ENCODE data around the gene ETNK2.

The ETNK2 gene

GRCh38 chr1:204087181-204087892 lies 64.5 kb downstream of the ETNK2 start:
- peak overlapping the region; percentile 5 for H3K18ac ChIP-seq (ENCODE audit: low read length)
- H2AK5ac ChIP-seq (ENCODE audit: low read length), result no peak overlapping the region
- H3K4me2 ChIP-seq (ENCODE audit: low read length), result no peak overlapping the region
- H3K79me2 ChIP-seq (ENCODE audit: control insufficient read depth, insufficient read depth, low read length, poor library complexity), result peaks cover 30% of the 10 kb centered on the region
- H2BK12ac ChIP-seq (ENCODE audit: low read length), result no peak overlapping the region
- H3K9me3 ChIP-seq (ENCODE audit: insufficient read depth, low read depth, low read length), result no peaks in the 10 kb centered on the region
- H3K79me1 ChIP-seq (ENCODE audit: low read length), result no peaks in the 10 kb centered on the region
- H4K12ac ChIP-seq (ENCODE audit: low read depth, low read length), result no peak overlapping the region
- H2AFZ ChIP-seq (ENCODE audit: insufficient read depth, low read length, poor library complexity), result no peak overlapping the region
- no peaks in the 10 kb centered on the region for H3K27me3 ChIP-seq (ENCODE audit: insufficient read depth, low read length)
- H3K4ac ChIP-seq (ENCODE audit: low read depth, low read length), result peak overlapping the region; percentile 16
- H4K8ac ChIP-seq (ENCODE audit: low read depth, low read length), result no peak overlapping the region
- no CpG with 5 or more reads among the region's 8 CpGs for WGBS (ENCODE audit: extremely low coverage, insufficient coverage, insufficient read length)
- no peaks in the 10 kb centered on the region for H3K36me3 ChIP-seq (ENCODE audit: control insufficient read depth in 1 of 2, insufficient read depth in 2 of 2, low read length in 2 of 2)
- H3K23ac ChIP-seq (ENCODE audit: low read length), result no peak overlapping the region
- H3K9ac ChIP-seq (ENCODE audit: low read length), result no peak overlapping the region
- no peak overlapping the region for H3K4me3 ChIP-seq (ENCODE audit: low read depth, low read length)
- peaks cover 16 to 35% of the 10 kb centered on the region in 2 experiments for H3K4me1 ChIP-seq (ENCODE audit: control insufficient read depth in 1 of 2, insufficient read depth in 2 of 2, low read length in 2 of 2)
- DNase-seq, result no peak
- H2BK120ac ChIP-seq (ENCODE audit: insufficient read depth, low read length, poor library complexity), result no peak overlapping the region
- no peak overlapping the region for H2BK5ac ChIP-seq (ENCODE audit: low read depth, low read length, poor library complexity)
- H3K14ac ChIP-seq (ENCODE audit: low read length), result no peak overlapping the region
- H4K91ac ChIP-seq (ENCODE audit: low read depth, low read length), result no peak overlapping the region
- no peak overlapping the region for H3K27ac ChIP-seq (ENCODE audit: low read depth, low read length)

- Histone ChIP-seq H2AK5ac (ENCODE audit: low read length) (no peak overlapping the region), H3K14ac (ENCODE audit: low read length) (no peak overlapping the region), H4K8ac (ENCODE audit: low read depth, low read length) (no peak overlapping the region), H3K36me3 (ENCODE audit: control insufficient read depth in 1 of 2, insufficient read depth in 2 of 2, low read length in 2 of 2) (no peaks in the 10 kb centered on the region), H3K27me3 (ENCODE audit: insufficient read depth, low read length) (no peaks in the 10 kb centered on the region), H3K18ac (ENCODE audit: low read length) (no peak overlapping the region), H3K27ac (ENCODE audit: low read depth, low read length) (no peak overlapping the region), H2BK12ac (ENCODE audit: low read length) (no peak overlapping the region), H3K4me2 (ENCODE audit: low read length) (no peak overlapping the region), H3K4ac (ENCODE audit: low read depth, low read length) (peak overlapping the region; percentile 19), H3K4me3 (ENCODE audit: low read depth, low read length) (no peak overlapping the region), H2BK5ac (ENCODE audit: low read depth, low read length, poor library complexity) (no peak overlapping the region), H2AFZ (ENCODE audit: insufficient read depth, low read length, poor library complexity) (no peak overlapping the region), H3K4me1 (ENCODE audit: control insufficient read depth in 1 of 2, insufficient read depth in 2 of 2, low read length in 2 of 2) (peaks cover 18 to 38% of the 10 kb centered on the region in 2 experiments), H3K9me3 (ENCODE audit: insufficient read depth, low read depth, low read length) (no peaks in the 10 kb centered on the region), H2BK120ac (ENCODE audit: insufficient read depth, low read length, poor library complexity) (no peak overlapping the region), H3K9ac (ENCODE audit: low read length) (no peak overlapping the region), H4K12ac (ENCODE audit: low read depth, low read length) (no peak overlapping the region), H3K23ac (ENCODE audit: low read length) (no peak overlapping the region), H4K91ac (ENCODE audit: low read depth, low read length) (no peak overlapping the region), H3K79me2 (ENCODE audit: control insufficient read depth, insufficient read depth, low read length, poor library complexity) (peaks cover 36% of the 10 kb centered on the region), H3K79me1 (ENCODE audit: low read length) (no peaks in the 10 kb centered on the region)
- no CpG with 5 or more reads among the region's 7 CpGs for WGBS (ENCODE audit: extremely low coverage, insufficient coverage, insufficient read length)
- DNase-seq, result peak; percentile 55 to 71
Observed at GRCh38 chr1:204085876-204086275, 66.0 kb downstream of the ETNK2 start.

GRCh38 chr1:204084247-204084772 lies 67.5 kb downstream of the ETNK2 start:
- Histone ChIP-seq H3K14ac (ENCODE audit: low read length) (no peak overlapping the region), H3K27me3 (ENCODE audit: insufficient read depth, low read length) (no peaks in the 10 kb centered on the region), H3K79me1 (ENCODE audit: low read length) (peaks cover 7% of the 10 kb centered on the region), H4K91ac (ENCODE audit: low read depth, low read length) (peak overlapping the region; percentile 34), H3K4me2 (ENCODE audit: low read length) (no peak overlapping the region), H4K8ac (ENCODE audit: low read depth, low read length) (no peak overlapping the region), H3K23ac (ENCODE audit: low read length) (no peak overlapping the region), H3K36me3 (ENCODE audit: control insufficient read depth in 1 of 2, insufficient read depth in 2 of 2, low read length in 2 of 2) (no peaks in the 10 kb centered on the region), H2BK5ac (ENCODE audit: low read depth, low read length, poor library complexity) (no peak overlapping the region), H2BK120ac (ENCODE audit: insufficient read depth, low read length, poor library complexity) (no peak overlapping the region), H3K9me3 (ENCODE audit: insufficient read depth, low read depth, low read length) (no peaks in the 10 kb centered on the region), H3K79me2 (ENCODE audit: control insufficient read depth, insufficient read depth, low read length, poor library complexity) (peaks cover 34% of the 10 kb centered on the region), H2BK12ac (ENCODE audit: low read length) (no peak overlapping the region), H3K18ac (ENCODE audit: low read length) (no peak overlapping the region), H2AK5ac (ENCODE audit: low read length) (no peak overlapping the region), H2AFZ (ENCODE audit: insufficient read depth, low read length, poor library complexity) (no peak overlapping the region), H3K9ac (ENCODE audit: low read length) (no peak overlapping the region), H4K12ac (ENCODE audit: low read depth, low read length) (no peak overlapping the region), H3K4me1 (ENCODE audit: control insufficient read depth in 1 of 2, insufficient read depth in 2 of 2, low read length in 2 of 2) (peaks cover 31 to 50% of the 10 kb centered on the region in 2 experiments), H3K4ac (ENCODE audit: low read depth, low read length) (peak overlapping the region; percentile 31), H3K4me3 (ENCODE audit: low read depth, low read length) (no peak overlapping the region), H3K27ac (ENCODE audit: low read depth, low read length) (no peak overlapping the region)
- no peak for DNase-seq
- no CpG with 5 or more reads among the region's 4 CpGs for whole genome bisulfite sequencing (ENCODE audit: extremely low coverage, insufficient coverage, insufficient read length)

- Histone ChIP-seq H3K27ac (ENCODE audit: low read depth, low read length) (no peak overlapping the region), H3K14ac (ENCODE audit: low read length) (no peak overlapping the region), H3K4me3 (ENCODE audit: low read depth, low read length) (no peak overlapping the region), H4K12ac (ENCODE audit: low read depth, low read length) (no peak overlapping the region), H2AK5ac (ENCODE audit: low read length) (no peak overlapping the region), H3K79me2 (ENCODE audit: control insufficient read depth, insufficient read depth, low read length, poor library complexity) (peaks cover 29% of the 10 kb centered on the region), H3K4ac (ENCODE audit: low read depth, low read length) (peak overlapping the region; percentile 44), H3K9me3 (ENCODE audit: insufficient read depth, low read depth, low read length) (no peaks in the 10 kb centered on the region), H4K91ac (ENCODE audit: low read depth, low read length) (no peak overlapping the region), H2BK12ac (ENCODE audit: low read length) (no peak overlapping the region), H3K23ac (ENCODE audit: low read length) (no peak overlapping the region), H3K18ac (ENCODE audit: low read length) (no peak overlapping the region), H3K27me3 (ENCODE audit: insufficient read depth, low read length) (no peaks in the 10 kb centered on the region), H2AFZ (ENCODE audit: insufficient read depth, low read length, poor library complexity) (no peak overlapping the region), H2BK120ac (ENCODE audit: insufficient read depth, low read length, poor library complexity) (no peak overlapping the region), H2BK5ac (ENCODE audit: low read depth, low read length, poor library complexity) (no peak overlapping the region), H3K79me1 (ENCODE audit: low read length) (peaks cover 8% of the 10 kb centered on the region), H3K4me2 (ENCODE audit: low read length) (no peak overlapping the region), H3K9ac (ENCODE audit: low read length) (no peak overlapping the region), H3K4me1 (ENCODE audit: control insufficient read depth in 1 of 2, insufficient read depth in 2 of 2, low read length in 2 of 2) (peaks cover 33 to 45% of the 10 kb centered on the region in 2 experiments), H3K36me3 (ENCODE audit: control insufficient read depth in 1 of 2, insufficient read depth in 2 of 2, low read length in 2 of 2) (no peaks in the 10 kb centered on the region), H4K8ac (ENCODE audit: low read depth, low read length) (no peak overlapping the region)
- no peak for DNase-seq
- WGBS (ENCODE audit: extremely low coverage, insufficient coverage, insufficient read length), result no CpG with 5 or more reads among the region's 7 CpGs
Observed at GRCh38 chr1:204083491-204083890, 68.4 kb downstream of the ETNK2 start.

All from trophoblast cell (in vitro differentiated cells and primary cell).